MM.1S (cell line): ENCODE measurements around the gene DPP9.

Experiments
- CTCF ChIP-seq: fragments of 300-600 bp; sonication (generic); IDR thresholded peaks from 2 replicates; pipeline ENCODE4 v1.5.1; 2016; ENCODE audit warnings: antibody characterized with exemption, low read length, mixed read lengths
- EZH2 ChIP-seq: fragments of 300-600 bp; sonication (generic); optimal IDR thresholded peaks from 2 replicates; pipeline ENCODE3; 2017; ENCODE audit warnings: low read depth, mild to moderate bottlenecking, antibody characterized with exemption, low read length, mixed read lengths
- EZH2phosphoT487 ChIP-seq: fragments of 300-600 bp; sonication (generic); IDR thresholded peaks from 2 replicates; pipeline ENCODE4 v1.6.1; 2018; ENCODE audit warnings: antibody characterized with exemption, low read length

GRCh38 chr19:4732680-4733114, 9.1 kb upstream of the DPP9 start:
- peak; percentile 78 for TF ChIP-seq CTCF
- no peak for TF ChIP-seq EZH2
- TF ChIP-seq EZH2phosphoT487 = no peak
